Stomach smooth muscle (tissue), 2 donors: ENCODE data around the gene PDE4B.
"Not testable (repeated sequence)": the region's sequence is repeated elsewhere in the genome, so short reads cannot be mapped to it uniquely, and the experiment has no call there.

Experiments used
- H3K27ac ChIP-seq: one replicate; pipeline ENCODE4 v1.7.0; 2013; ENCODE audit warnings: mild to moderate bottlenecking, low read length, inconsistent platforms
- H3K27me3 ChIP-seq, 2 donors: one replicate each; pipeline ENCODE4 v1.7.0; 2013; ENCODE audit warnings: low read length in 2 of 2; ENCODE audit not compliant: insufficient read depth in 2 of 2, control insufficient read depth in 1 of 2
- H3K36me3 ChIP-seq, 2 donors: one replicate each; pipeline ENCODE4 v1.7.0; 2013; ENCODE audit warnings: low read length in 2 of 2; ENCODE audit not compliant: control insufficient read depth in 2 of 2, insufficient read depth in 2 of 2
- H3K4me1 ChIP-seq: one replicate; pipeline ENCODE4 v1.7.0; 2013; ENCODE audit warnings: low read length; ENCODE audit not compliant: control insufficient read depth, insufficient read depth
- H3K4me3 ChIP-seq, 2 donors: one replicate each; pipeline ENCODE4 v1.7.0; 2013; ENCODE audit warnings: low read length in 2 of 2
- H3K9ac ChIP-seq, 2 donors: one replicate each; pipeline ENCODE4 v1.7.0; 2013; ENCODE audit warnings: low read length in 2 of 2, mild to moderate bottlenecking in 1 of 2
- H3K9me3 ChIP-seq, 2 donors: one replicate each; pipeline ENCODE4 v1.7.0; 2013; ENCODE audit warnings: low read length in 2 of 2; ENCODE audit not compliant: control insufficient read depth in 2 of 2
- donor health status: healthy.
- donor health status: Pancreatic carcinoma.

Gene PDE4B

DNA sequence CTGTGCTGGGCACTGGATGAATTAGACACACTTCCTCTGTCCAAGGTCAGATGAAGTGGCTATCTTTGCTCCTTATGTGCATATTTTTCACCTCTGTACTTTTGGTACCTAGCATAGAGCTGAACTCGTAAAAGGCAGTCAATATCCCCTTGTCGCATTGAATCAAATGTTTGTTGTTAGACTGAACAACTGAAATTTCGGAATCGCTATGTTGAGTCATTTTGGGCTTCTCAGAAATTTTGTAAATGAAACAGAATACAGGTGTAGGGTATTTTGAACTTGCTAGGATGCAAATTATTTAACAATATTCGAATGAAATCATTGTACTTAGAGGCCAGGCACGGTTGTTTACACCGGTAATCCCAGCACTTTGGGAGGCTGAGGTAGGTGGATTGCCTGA is 48.0 kb downstream of the PDE4B start:
- Histone ChIP-seq H3K4me3 (no peak overlapping the region), H3K27ac (no peak overlapping the region), H3K27me3 (no peaks in the 10 kb centered on the region), H3K9me3 (no peaks in the 10 kb centered on the region), H3K36me3 (no peaks in the 10 kb centered on the region), H3K9ac (no peak overlapping the region), H3K4me1 (no peaks in the 10 kb centered on the region)

DNA sequence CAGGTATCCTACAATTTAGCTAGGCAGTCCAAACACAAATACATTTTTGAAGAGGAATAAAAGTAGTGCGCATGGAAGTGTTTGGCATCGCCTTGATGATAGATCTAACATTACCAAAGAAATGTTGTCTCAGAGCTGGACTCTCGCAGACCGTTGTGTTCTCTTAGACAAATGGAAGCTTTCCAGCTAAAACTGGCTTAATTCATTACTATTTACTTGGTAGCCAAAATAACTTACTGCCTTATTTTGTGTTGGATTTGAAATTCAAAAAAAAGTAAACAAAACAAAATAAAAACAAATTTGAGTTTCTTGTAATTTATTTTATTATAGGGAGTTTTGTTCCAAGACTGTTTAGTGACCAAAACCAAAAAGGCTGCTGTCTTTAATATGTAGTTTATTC is 51.6 kb downstream of the PDE4B start:
- H3K9me3 ChIP-seq, result peaks cover 4% of the 10 kb centered on the region in 2 donors
- H3K4me1 ChIP-seq, result no peaks in the 10 kb centered on the region
- H3K36me3 ChIP-seq, result no peaks in the 10 kb centered on the region
- H3K27me3 ChIP-seq, result no peaks in the 10 kb centered on the region
- no peak overlapping the region for H3K27ac ChIP-seq
- H3K9ac ChIP-seq, result no peak overlapping the region
- no peak overlapping the region for H3K4me3 ChIP-seq

DNA sequence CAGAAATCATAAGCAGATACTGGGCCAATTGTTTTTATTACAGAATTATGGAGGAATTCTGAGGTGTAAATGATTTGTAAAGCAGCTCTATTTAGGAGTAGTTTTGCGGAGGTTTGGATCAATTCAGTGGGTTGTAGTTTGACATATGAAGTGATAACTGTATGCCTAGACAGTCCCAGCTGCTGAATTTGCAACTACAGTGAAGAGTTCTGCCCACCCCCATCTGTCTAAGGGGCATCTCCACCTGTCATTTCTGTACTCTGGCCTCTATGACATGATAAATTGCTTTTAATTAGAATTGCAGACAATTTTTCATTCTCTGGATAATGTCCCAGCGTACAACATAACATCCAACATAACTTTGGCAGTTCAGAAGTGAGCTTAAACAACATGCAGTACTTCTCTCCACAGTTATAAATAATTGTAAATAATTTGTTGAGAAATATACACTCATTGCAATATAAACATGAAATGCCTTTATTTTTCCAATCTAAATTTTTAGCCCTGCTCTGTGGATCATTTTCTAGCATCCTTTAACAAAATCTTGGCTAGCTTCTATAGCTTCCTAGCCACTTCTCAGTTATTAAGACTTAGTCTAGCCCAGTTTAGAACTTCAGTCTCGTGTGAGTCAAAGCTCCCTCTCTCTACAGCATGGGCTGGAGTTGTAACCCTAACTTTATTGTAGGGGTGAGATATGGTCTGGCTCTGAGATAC is 52.3 kb downstream of the PDE4B start:
- Histone ChIP-seq H3K9me3 (peaks cover 6% of the 10 kb centered on the region in 2 donors), H3K4me3 (no peak overlapping the region), H3K27me3 (no peaks in the 10 kb centered on the region), H3K27ac (no peak overlapping the region), H3K4me1 (no peaks in the 10 kb centered on the region), H3K9ac (no peak overlapping the region), H3K36me3 (no peaks in the 10 kb centered on the region)

DNA sequence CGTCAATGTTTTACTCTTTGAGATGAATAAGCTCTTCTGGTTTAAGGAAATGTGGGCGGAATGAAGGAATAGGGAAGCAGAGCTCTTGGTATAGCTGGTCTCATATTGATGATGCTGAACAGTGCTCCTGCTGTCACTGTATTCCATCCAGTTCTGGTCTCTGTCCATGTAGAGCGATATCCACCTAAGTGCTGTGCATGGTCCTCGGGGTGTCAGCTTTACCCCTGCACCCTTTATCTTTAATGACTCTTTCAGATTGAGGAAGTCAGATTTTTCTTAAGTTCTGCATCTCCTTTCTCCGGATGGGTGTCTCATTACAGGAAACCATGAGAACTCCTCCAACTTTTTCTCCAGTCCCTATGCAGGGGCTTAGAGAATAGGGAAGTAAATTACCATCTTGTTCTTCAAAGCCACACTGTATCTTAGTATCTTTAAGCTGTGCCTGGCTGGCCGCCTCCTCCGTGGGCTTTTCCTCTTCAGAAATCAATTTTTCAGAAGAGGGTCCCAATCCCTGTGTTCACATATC is 52.9 kb downstream of the PDE4B start:
- peaks cover 6% of the 10 kb centered on the region in 2 donors for H3K9me3 ChIP-seq
- no peak overlapping the region for H3K4me3 ChIP-seq
- H3K36me3 ChIP-seq, result no peaks in the 10 kb centered on the region
- no peaks in the 10 kb centered on the region for H3K4me1 ChIP-seq
- no peak overlapping the region for H3K27ac ChIP-seq
- H3K9ac ChIP-seq, result no peak overlapping the region
- no peaks in the 10 kb centered on the region for H3K27me3 ChIP-seq

DNA sequence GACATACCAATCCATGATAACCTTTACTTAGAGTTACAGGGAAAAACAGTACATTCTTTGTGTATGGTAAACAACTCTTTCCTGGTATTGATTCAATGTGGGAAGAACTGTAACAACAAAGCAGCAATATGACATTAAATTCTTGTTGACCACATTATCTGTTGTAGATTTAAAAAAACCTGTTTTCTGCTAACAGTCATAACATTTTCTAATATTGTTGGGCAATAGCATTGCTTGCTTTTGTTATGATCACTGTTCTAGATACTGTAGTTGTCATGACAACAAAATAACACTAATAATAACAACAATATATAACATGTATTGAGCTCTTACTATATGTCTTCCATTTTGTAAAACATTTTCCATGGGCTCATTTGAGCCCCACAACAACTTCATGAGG is 54.2 kb downstream of the PDE4B start:
- Histone ChIP-seq H3K9ac (no peak overlapping the region), H3K36me3 (no peaks in the 10 kb centered on the region), H3K27ac (no peak overlapping the region), H3K4me3 (no peak overlapping the region), H3K27me3 (no peaks in the 10 kb centered on the region), H3K9me3 (peaks cover 6% of the 10 kb centered on the region in 2 donors), H3K4me1 (no peaks in the 10 kb centered on the region)

DNA sequence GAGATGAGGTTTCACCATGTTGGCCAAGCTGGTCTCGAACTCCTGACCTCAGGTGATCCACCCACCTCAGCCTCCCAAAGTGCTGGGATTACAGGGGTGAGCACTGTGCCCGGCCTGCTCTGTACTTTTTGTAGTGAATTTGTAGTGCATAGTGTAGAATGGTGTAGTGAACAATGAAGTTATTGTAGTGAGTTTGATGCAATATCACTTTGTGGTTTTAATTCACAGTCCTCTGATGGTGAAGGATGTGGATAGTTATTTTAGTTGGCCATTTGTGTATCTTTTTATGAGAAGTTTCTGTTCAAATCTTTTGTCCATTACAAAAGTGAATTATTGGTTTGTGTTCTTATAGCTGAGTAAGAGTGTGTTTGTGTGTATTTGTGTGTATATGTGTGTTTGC is 57.6 kb downstream of the PDE4B start:
- Histone ChIP-seq H3K27ac (no peak overlapping the region), H3K9me3 (peaks cover 6% of the 10 kb centered on the region in 2 donors), H3K9ac (no peak overlapping the region), H3K27me3 (no peaks in the 10 kb centered on the region), H3K4me1 (no peaks in the 10 kb centered on the region), H3K36me3 (no peaks in the 10 kb centered on the region), H3K4me3 (no peak overlapping the region)

DNA sequence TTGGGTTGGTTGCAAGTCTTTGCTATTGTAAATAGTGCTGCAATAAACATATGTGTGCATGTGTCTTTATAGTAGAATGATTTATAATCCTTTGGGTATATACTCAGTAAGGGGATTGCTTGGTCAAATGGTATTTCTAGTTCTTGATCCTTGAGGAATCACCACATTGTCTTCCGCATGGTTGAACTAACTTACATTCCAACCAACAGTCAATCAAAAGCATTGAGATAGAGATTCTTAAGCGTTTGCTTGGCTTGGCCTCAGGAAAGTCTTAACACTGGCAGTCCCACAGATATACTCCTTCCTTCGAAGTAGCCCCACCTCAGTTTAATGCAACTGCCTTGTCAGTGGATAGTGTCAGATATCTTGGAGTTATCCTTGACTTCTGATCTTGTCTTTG is 63.9 kb downstream of the PDE4B start:
- not testable (repeated sequence) for H3K9ac ChIP-seq, H3K36me3 ChIP-seq, H3K27me3 ChIP-seq, H3K4me1 ChIP-seq, H3K9me3 ChIP-seq, H3K4me3 ChIP-seq, H3K27ac ChIP-seq

DNA sequence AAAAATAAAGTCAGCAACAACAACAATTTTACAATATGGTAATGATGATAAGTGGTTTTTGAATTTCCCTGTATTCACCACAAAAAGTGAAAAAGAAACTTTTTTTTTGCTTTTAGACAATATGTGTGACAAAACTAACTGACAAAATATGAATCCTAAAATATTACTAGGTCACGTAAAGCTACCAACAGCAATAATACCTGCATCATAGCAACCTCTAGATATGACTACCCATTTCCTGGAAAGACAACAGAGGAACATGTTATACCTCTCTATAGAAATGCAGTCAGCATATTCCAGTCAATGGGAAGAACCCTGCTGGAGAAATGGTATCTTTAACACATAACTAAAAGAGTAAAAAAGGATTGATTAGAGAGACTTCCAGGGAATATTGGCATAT is 73.7 kb downstream of the PDE4B start:
- Histone ChIP-seq H3K36me3 (no peaks in the 10 kb centered on the region), H3K27ac (no peak overlapping the region), H3K9ac (no peak overlapping the region), H3K4me1 (no peaks in the 10 kb centered on the region), H3K9me3 (no peaks in the 10 kb centered on the region), H3K4me3 (no peak overlapping the region), H3K27me3 (no peaks in the 10 kb centered on the region)

DNA sequence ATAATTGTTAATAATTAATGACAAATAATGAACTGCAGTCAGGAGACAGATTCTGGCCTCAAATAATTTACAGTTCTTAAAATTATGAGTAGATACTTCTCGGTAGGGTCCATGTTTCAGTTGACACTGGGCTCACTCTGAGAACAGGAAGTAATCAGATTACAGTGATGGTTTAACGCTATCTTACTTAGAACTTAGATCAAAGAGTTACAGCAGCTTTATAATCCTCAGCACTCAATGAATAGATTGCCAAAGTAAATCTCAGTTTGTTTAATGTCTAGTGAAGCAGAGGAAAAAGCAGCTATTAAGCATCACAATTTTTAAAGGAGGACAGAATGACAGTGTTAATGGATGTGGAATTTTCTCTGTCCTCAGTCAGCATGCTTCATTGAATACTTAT is 79.6 kb downstream of the PDE4B start:
- Histone ChIP-seq H3K27ac (no peak overlapping the region), H3K9ac (no peak overlapping the region), H3K36me3 (no peaks in the 10 kb centered on the region), H3K9me3 (no peaks in the 10 kb centered on the region), H3K4me3 (no peak overlapping the region), H3K4me1 (no peaks in the 10 kb centered on the region), H3K27me3 (no peaks in the 10 kb centered on the region)

DNA sequence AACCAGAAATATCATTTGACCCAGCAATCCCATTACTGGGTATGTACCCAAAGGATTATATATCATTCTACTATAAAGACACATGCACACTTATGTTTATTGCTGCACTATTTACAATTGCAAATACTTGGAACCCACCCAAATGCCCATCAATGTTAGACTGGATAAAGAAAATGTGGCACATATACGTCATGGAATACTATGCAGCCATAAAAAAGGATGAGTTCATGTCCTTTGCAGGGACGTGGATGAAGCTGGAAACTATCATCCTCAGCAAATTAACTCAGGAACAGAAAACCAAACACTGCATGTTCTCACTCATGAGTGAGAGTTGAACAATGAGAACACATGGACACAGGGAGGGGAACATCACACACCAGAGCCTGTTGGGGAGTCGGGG is 85.6 kb downstream of the PDE4B start:
- not testable (repeated sequence) for H3K9ac ChIP-seq

DNA sequence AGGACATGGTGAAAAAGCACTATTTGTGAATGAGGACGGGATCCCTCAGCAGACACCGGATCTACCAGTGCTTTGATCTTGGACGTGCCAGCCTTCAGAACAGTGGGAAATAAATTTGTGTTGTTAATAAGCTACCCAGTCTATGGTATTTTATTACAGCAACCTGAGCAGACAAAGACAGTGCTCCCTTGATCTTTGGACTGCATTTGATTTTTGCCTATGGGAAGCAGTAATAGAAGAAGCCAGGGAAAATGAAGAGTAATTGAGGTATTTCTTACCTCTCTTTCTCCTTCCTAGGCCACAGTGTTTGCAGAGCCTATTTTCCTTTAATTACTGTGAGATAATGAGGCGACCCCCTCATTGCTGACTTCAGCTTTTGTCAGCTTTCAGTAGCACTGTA is 87.9 kb downstream of the PDE4B start:
- Histone ChIP-seq H3K9me3 (no peaks in the 10 kb centered on the region), H3K4me3 (no peak overlapping the region), H3K4me1 (no peaks in the 10 kb centered on the region), H3K27me3 (no peaks in the 10 kb centered on the region), H3K36me3 (no peaks in the 10 kb centered on the region), H3K27ac (no peak overlapping the region), H3K9ac (no peak overlapping the region)

More for the DNA sequence above, 85.6 kb downstream of the PDE4B start:
- not testable (repeated sequence) for H3K9me3 ChIP-seq, H3K27ac ChIP-seq, H3K27me3 ChIP-seq, H3K36me3 ChIP-seq, H3K4me1 ChIP-seq, H3K4me3 ChIP-seq
